ENCODE measurements around the gene CAMK1D. TPM values are rescaled to one million over a fixed set of nuclear protein-coding genes. Genes with fewer than 3 reads are reported as not detected.

Gene CAMK1D
- total and polyA plus RNA-seq, 2 of the 8 experiments (the other 6 are each of a cell fraction or from before 2014, with no cell fraction given), result 3.5 to 10.6 TPM

GRCh38 chr10:12622016-12622415 is 272.7 kb downstream of the CAMK1D start (continued):
- TF ChIP-seq RXRA (IDR thresholded peaks at IDR 0.05; ENCODE audit: insufficient read depth, low read depth, low read length), result no peak

All from H1 (cell line).